Measurements from ENCODE around the gene UBR2. TPM values are rescaled to one million over a fixed set of nuclear protein-coding genes. Genes with fewer than 3 reads are reported as not detected.

The UBR2 gene
- total and polyA plus RNA-seq, 2 of the 13 experiments (the other 11 are each of a cell fraction or from before 2014, with no cell fraction given), result 17.6 to 29.3 TPM

DNA sequence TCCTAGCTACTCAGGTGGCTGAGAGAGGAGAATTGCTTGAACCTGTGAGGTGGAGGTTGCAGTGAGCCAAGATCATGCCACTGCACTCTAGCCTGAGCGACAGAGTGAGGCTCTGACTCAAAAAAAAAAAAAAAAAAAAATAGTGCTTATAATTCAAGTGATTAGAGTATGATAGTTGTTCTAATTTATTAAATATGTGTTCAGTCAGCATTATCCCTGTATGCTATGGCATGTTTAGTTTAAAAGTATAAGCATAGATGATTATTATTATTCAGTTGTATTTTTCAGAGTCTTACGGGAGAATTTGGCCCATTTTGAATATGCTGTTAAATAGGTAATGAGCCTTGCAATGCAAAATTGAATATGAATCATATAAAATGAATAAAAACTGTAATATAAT lies 64.8 kb downstream of the UBR2 start:
- POLR2A ChIA-PET, result no interaction called here
- TF ChIP-seq ZNF547 (CRISPR knock-in tag; IDR thresholded peaks at IDR 0.05), result no peak
- no peak for TF ChIP-seq FOSL1 (CRISPR knock-in tag; IDR thresholded peaks at IDR 0.05; ENCODE audit: borderline replicate concordance)
- no peak for TF ChIP-seq SOX6 (IDR thresholded peaks at IDR 0.05)
- no peak for TF ChIP-seq SOX6 (CRISPR knock-in tag; IDR thresholded peaks at IDR 0.05)
- TF ChIP-seq, protein P1, sequence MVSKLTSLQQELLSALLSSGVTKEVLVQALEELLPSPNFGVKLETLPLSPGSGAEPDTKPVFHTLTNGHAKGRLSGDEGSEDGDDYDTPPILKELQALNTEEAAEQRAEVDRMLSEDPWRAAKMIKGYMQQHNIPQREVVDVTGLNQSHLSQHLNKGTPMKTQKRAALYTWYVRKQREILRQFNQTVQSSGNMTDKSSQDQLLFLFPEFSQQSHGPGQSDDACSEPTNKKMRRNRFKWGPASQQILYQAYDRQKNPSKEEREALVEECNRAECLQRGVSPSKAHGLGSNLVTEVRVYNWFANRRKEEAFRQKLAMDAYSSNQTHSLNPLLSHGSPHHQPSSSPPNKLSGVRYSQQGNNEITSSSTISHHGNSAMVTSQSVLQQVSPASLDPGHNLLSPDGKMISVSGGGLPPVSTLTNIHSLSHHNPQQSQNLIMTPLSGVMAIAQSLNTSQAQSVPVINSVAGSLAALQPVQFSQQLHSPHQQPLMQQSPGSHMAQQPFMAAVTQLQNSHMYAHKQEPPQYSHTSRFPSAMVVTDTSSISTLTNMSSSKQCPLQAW (CRISPR knock-in tag; IDR thresholded peaks at IDR 0.05), result no peak
- TF ChIP-seq HNF4G (IDR thresholded peaks at IDR 0.05; ENCODE audit: borderline replicate concordance, low read depth, low read length), result no peak
- TF ChIP-seq HNF4G (CRISPR knock-in tag; IDR thresholded peaks at IDR 0.05; ENCODE audit: borderline replicate concordance, low read depth), result no peak
- TF ChIP-seq MAFF (IDR thresholded peaks at IDR 0.05; ENCODE audit: low read depth, low read length), result peak; percentile 52
- no peak for TF ChIP-seq ZNF101 (CRISPR knock-in tag; IDR thresholded peaks at IDR 0.05; ENCODE audit: borderline replicate concordance, low read depth)
- no peak for TF ChIP-seq ZNF607 (CRISPR knock-in tag; IDR thresholded peaks at IDR 0.05; ENCODE audit: borderline replicate concordance)
- TF ChIP-seq, protein P2, sequence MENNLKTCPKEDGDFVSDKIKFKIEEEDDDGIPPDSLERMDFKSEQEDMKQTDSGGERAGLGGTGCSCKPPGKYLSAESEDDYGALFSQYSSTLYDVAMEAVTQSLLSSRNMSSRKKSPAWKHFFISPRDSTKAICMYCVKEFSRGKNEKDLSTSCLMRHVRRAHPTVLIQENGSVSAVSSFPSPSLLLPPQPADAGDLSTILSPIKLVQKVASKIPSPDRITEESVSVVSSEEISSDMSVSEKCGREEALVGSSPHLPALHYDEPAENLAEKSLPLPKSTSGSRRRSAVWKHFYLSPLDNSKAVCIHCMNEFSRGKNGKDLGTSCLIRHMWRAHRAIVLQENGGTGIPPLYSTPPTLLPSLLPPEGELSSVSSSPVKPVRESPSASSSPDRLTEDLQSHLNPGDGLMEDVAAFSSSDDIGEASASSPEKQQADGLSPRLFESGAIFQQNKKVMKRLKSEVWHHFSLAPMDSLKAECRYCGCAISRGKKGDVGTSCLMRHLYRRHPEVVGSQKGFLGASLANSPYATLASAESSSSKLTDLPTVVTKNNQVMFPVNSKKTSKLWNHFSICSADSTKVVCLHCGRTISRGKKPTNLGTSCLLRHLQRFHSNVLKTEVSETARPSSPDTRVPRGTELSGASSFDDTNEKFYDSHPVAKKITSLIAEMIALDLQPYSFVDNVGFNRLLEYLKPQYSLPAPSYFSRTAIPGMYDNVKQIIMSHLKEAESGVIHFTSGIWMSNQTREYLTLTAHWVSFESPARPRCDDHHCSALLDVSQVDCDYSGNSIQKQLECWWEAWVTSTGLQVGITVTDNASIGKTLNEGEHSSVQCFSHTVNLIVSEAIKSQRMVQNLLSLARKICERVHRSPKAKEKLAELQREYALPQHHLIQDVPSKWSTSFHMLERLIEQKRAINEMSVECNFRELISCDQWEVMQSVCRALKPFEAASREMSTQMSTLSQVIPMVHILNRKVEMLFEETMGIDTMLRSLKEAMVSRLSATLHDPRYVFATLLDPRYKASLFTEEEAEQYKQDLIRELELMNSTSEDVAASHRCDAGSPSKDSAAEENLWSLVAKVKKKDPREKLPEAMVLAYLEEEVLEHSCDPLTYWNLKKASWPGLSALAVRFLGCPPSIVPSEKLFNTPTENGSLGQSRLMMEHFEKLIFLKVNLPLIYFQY (CRISPR knock-in tag; IDR thresholded peaks at IDR 0.05; ENCODE audit: borderline replicate concordance), result no peak
- TF ChIP-seq TAF1 (CRISPR knock-in tag; IDR thresholded peaks at IDR 0.05), result no peak
- TF ChIP-seq EED (CRISPR knock-in tag; IDR thresholded peaks at IDR 0.05), result no peak
- TF ChIP-seq MAFK (conservative IDR thresholded peaks at IDR 0.05 in 1 of 2, IDR thresholded peaks at IDR 0.05 in 1 of 2; ENCODE audit: low read length in 2 of 2), result peak; percentile 57 to 75; a peak in 3 of 4 replicates
- TF ChIP-seq, protein P3, sequence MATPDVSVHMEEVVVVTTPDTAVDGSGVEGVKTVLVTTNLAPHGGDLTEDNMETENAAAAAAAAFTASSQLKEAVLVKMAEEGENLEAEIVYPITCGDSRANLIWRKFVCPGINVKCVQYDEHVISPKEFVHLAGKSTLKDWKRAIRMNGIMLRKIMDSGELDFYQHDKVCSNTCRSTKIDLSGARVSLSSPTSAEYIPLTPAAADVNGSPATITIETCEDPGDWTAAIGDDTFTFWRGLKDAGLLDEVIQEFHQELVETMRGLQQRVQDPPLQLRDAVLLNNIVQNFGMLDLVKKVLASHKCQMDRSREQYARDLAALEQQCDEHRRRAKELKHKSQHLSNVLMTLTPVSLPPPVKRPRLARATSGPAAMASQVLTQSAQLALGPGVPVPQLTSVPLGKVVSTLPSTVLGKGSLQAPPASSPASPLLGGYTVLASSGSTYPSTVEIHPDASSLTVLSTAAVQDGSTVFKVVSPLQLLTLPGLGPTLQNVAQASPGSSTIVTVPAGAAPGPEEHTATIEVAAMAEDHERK (CRISPR knock-in tag; IDR thresholded peaks at IDR 0.05; ENCODE audit: low read depth), result no peak

More for the DNA sequence above, 64.8 kb downstream of the UBR2 start:
- CTCF ChIA-PET (ENCODE audit: low intra/inter-chr PET ratio, low total read pairs), result no interaction called here
- no peak overlapping the region for H3K9ac ChIP-seq (ENCODE audit: insufficient read depth, low read depth, low read length)
- H3K79me2 ChIP-seq (ENCODE audit: insufficient read depth, low read length), result no peaks in the 10 kb centered on the region
- DNase-seq (ENCODE audit: low spot score), result no peak
- no peak overlapping the region for H3K4me3 ChIP-seq (replicated peaks in 1 of 3; ENCODE audit: insufficient read depth in 1 of 3, low read depth in 2 of 3, low read length in 3 of 3)
- peaks cover 10% of the 10 kb centered on the region; the same call in 1 of the 2 replicates for H3K4me1 ChIP-seq (ENCODE audit: insufficient read depth, low read length)
- H2AFZ ChIP-seq (ENCODE audit: low read length), result no peak overlapping the region
- 97% methylated on average over 2 of the region's 2 CpGs for WGBS (ENCODE audit: low lambda C conversion rate)
- H3K9me3 ChIP-seq (ENCODE audit: low read length), result no peaks in the 10 kb centered on the region
- BruUV-seq (replicated peaks), result no TSS peak
- intact Hi-C loops (cut with micrococcal nuclease; ENCODE audit: unreplicated experiment) (no loop called here), in situ Hi-C loops (cut with HindIII; ENCODE audit: extremely low pct_ligation_motif_present, low pct_unique_long_range_greater_than_20kb) (no loop called here)
- H3K27me3 ChIP-seq (ENCODE audit: control insufficient read depth in 1 of 2, insufficient read depth in 2 of 2, low read length in 2 of 2), result no peaks in the 10 kb centered on the region
- no peak overlapping the region for H3K27ac ChIP-seq (ENCODE audit: extremely low read length, insufficient read depth, low read length)
- no peak for FAIRE-seq
- peaks cover 11 to 43% of the 10 kb centered on the region in 2 experiments for H3K36me3 ChIP-seq (replicated peaks in 1 of 2; ENCODE audit: control insufficient read depth in 1 of 2, insufficient read depth in 2 of 2, low read length in 2 of 2)
- no peaks in the 10 kb centered on the region for H4K20me1 ChIP-seq (ENCODE audit: insufficient read depth, low read length)
- ATAC-seq, result no peak
- H3K4me2 ChIP-seq (ENCODE audit: low read depth, low read length), result no peak overlapping the region
